ENCODE results near the gene SCUBE3. TPM values are rescaled to one million over a fixed set of nuclear protein-coding genes. Genes with fewer than 3 reads are reported as not detected.
A peak's percentile ranks its signal among the peaks of the same experiment; 100 is the strongest.

Gene SCUBE3
- total RNA-seq, 2 experiments from 2014 or later, result not detected

DNA sequence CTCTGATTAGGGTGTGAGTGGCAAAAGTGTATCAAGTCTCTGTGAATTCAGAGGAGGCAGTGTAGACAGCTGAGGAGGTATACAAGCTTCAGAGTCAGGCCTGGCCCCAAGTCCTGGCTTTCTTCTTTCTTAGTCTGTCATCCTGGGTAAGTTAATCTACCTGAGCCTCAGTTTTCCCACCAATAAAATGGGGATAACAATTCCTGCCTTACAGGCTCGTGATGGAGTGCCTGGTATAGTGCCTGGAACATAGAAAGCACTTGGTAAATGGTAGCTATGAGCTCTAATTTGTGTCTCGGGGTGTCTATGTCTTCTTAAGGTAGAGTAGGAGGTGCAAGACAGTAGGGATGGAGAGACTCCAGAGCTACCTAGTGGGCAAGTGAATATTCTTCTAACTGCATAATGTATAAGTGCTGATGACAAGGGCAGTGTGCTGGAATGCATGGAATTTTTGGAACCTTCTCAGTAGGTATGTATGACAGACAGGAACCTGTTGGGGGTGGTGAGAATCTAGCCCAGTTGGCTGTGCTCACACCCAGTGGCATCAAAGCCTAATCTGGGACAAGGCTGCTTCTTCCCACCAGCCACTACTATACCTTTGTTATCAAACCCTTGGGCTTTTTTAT is 4.0 kb upstream of the SCUBE3 start:
- H3K27me3 Mint-ChIP-seq, result peaks cover 81% of the 10 kb centered on the region
- Histone ChIP-seq H3K9me3 (ENCODE audit: control insufficient read depth in 1 of 2, insufficient read depth in 1 of 2, low read length in 2 of 2) (no peaks in the 10 kb centered on the region), H3K27ac (ENCODE audit: low read depth in 1 of 2, low read length in 2 of 2) (no peak overlapping the region), H3K36me3 (ENCODE audit: insufficient read depth, low read length) (no peaks in the 10 kb centered on the region), H3K27me3 (ENCODE audit: control insufficient read depth in 1 of 2, insufficient read depth in 2 of 2, low read length in 2 of 2) (peaks cover 57 to 60% of the 10 kb centered on the region in 2 experiments), H3K4me3 (ENCODE audit: low read length) (no peak overlapping the region), H3K4me1 (ENCODE audit: insufficient read depth, low read length) (peaks cover 14% of the 10 kb centered on the region)
- peaks cover 5% of the 10 kb centered on the region for H3K4me1 Mint-ChIP-seq (ENCODE audit: low read depth)
- ATAC-seq (ENCODE audit: poor library complexity) (no peak), DNase-seq (no peak)
- H3K9me3 Mint-ChIP-seq, result no peaks in the 10 kb centered on the region
- CTCF ChIA-PET, result no interaction called here
- TF ChIP-seq, protein P1, sequence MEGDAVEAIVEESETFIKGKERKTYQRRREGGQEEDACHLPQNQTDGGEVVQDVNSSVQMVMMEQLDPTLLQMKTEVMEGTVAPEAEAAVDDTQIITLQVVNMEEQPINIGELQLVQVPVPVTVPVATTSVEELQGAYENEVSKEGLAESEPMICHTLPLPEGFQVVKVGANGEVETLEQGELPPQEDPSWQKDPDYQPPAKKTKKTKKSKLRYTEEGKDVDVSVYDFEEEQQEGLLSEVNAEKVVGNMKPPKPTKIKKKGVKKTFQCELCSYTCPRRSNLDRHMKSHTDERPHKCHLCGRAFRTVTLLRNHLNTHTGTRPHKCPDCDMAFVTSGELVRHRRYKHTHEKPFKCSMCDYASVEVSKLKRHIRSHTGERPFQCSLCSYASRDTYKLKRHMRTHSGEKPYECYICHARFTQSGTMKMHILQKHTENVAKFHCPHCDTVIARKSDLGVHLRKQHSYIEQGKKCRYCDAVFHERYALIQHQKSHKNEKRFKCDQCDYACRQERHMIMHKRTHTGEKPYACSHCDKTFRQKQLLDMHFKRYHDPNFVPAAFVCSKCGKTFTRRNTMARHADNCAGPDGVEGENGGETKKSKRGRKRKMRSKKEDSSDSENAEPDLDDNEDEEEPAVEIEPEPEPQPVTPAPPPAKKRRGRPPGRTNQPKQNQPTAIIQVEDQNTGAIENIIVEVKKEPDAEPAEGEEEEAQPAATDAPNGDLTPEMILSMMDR (IDR thresholded peaks at IDR 0.05), result no peak
- no peak overlapping the region for H3K4me3 Mint-ChIP-seq
- H3K27ac Mint-ChIP-seq, result no peak overlapping the region
- POLR2A ChIA-PET, result no interaction called here
- H3K36me3 Mint-ChIP-seq (ENCODE audit: low read depth), result no peaks in the 10 kb centered on the region
- intact Hi-C loops (cut with DNase I, micrococcal nuclease), result loop anchor here in 1 of 2 experiments (10.0 kb wide), 2 partner anchors 225 to 745 kb away; partner anchors contain the start of gene PACSIN1

DNA sequence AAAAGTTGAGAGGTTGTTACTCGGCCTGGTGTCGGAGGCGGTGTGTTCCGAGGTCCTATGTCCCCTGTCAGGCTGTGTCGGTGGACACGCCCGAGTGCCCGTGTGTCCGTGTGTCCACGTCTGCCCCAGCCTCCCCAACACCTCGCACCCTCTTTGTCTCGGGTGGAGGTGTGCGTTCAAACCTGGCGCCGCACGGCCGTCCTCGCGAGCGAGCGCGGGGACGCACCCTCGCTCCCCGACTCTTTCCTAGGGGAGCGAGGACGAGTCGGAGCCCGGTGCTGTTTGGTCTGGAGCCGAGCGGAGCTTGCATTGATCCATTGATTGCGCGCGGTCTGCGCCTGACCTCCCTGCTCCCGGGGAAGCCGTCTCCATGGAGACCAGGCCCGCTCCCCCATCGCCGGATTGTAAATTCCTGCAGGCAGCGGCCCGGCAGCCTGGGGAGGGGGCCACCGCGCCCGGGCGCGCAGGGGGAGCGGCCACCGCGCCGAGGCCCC is 411 bp upstream of the SCUBE3 start:
- H3K36me3 Mint-ChIP-seq (ENCODE audit: low read depth), result no peaks in the 10 kb centered on the region
- TF ChIP-seq, protein P1 (IDR thresholded peaks at IDR 0.05), result no peak
- DNase-seq (no peak), ATAC-seq (ENCODE audit: poor library complexity) (no peak)
- H3K9me3 Mint-ChIP-seq, result no peaks in the 10 kb centered on the region
- Histone ChIP-seq H3K36me3 (ENCODE audit: insufficient read depth, low read length) (no peaks in the 10 kb centered on the region), H3K27me3 (ENCODE audit: control insufficient read depth in 1 of 2, insufficient read depth in 2 of 2, low read length in 2 of 2) (peaks cover 59 to 69% of the 10 kb centered on the region in 2 experiments), H3K27ac (ENCODE audit: low read depth in 1 of 2, low read length in 2 of 2) (no peak overlapping the region), H3K4me1 (ENCODE audit: insufficient read depth, low read length) (peaks cover 14% of the 10 kb centered on the region), H3K9me3 (ENCODE audit: control insufficient read depth in 1 of 2, insufficient read depth in 1 of 2, low read length in 2 of 2) (no peaks in the 10 kb centered on the region), H3K4me3 (ENCODE audit: low read length) (no peak overlapping the region)
- H3K4me3 Mint-ChIP-seq, result peak overlapping the region; percentile 70
- ChIA-PET CTCF (no interaction called here), POLR2A (no interaction called here)
- peaks cover 86% of the 10 kb centered on the region for H3K27me3 Mint-ChIP-seq
- H3K4me1 Mint-ChIP-seq (ENCODE audit: low read depth), result peaks cover 5% of the 10 kb centered on the region
- intact Hi-C loops (cut with DNase I, micrococcal nuclease), result no loop called here
- no peak overlapping the region for H3K27ac Mint-ChIP-seq

DNA sequence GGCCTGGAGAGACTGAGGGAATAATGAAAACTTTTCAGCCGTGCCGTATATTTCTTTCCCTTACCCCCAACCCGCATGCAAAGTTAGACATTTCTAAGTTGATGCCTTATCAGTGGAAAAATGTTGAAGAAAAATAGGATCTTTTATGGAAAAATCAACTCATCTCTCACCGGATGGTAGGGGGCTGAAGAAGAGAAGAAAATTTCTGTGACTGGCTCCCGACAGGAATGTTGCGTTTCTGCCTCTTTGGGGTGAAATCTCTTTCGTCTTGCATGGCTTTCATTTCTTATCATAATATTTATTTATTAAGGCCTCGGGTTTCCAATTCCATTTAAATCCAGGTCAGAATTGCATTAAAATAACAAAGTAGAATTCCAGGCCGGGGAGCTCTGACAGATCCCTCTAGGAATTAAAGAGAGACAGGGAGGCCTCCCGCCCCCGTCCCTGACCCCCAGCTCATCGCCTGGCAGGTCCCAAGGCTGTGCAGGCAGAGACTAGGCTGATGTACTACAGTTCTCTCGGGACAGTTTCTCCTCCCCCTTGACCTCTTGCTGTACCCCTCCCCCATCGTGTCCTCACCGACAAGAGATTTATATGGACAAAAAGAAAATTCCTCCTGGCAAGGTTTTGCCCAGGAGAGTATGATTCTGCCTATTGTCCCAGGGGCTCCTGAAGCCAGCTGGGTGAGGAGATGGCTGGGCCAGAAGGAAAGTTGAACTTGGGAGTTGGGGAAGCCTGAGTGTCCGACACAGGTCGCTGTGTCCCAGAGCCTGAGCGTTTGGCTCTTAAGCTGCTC is 1.3 kb downstream of the SCUBE3 start:
- Histone ChIP-seq H3K4me1 (ENCODE audit: insufficient read depth, low read length) (peaks cover 14% of the 10 kb centered on the region), H3K36me3 (ENCODE audit: insufficient read depth, low read length) (no peaks in the 10 kb centered on the region), H3K4me3 (ENCODE audit: low read length) (no peak overlapping the region), H3K9me3 (ENCODE audit: control insufficient read depth in 1 of 2, insufficient read depth in 1 of 2, low read length in 2 of 2) (no peaks in the 10 kb centered on the region), H3K27ac (ENCODE audit: low read depth in 1 of 2, low read length in 2 of 2) (no peak overlapping the region), H3K27me3 (ENCODE audit: control insufficient read depth in 1 of 2, insufficient read depth in 2 of 2, low read length in 2 of 2) (peaks cover 48 to 78% of the 10 kb centered on the region in 2 experiments)
- TF ChIP-seq, protein P1 (IDR thresholded peaks at IDR 0.05), result no peak
- Mint-ChIP-seq H3K4me1 (ENCODE audit: low read depth) (peaks cover 5% of the 10 kb centered on the region), H3K27ac (no peak overlapping the region), H3K4me3 (peak overlapping the region; percentile 38), H3K36me3 (ENCODE audit: low read depth) (no peaks in the 10 kb centered on the region), H3K9me3 (no peaks in the 10 kb centered on the region), H3K27me3 (peaks cover 85% of the 10 kb centered on the region)
- CTCF ChIA-PET, result no interaction called here
- DNase-seq (no peak), ATAC-seq (ENCODE audit: poor library complexity) (no peak)
- POLR2A ChIA-PET, result no interaction called here
- intact Hi-C loops (cut with DNase I, micrococcal nuclease), result no loop called here

Measured in CD4-positive, alpha-beta T cell (primary cell).